ENCODE data around the gene ZBTB9. TPM values are rescaled to one million over a fixed set of nuclear protein-coding genes. Genes with fewer than 3 reads are reported as not detected.
A peak's percentile ranks its signal among the peaks of the same experiment; 100 is the strongest.

ZBTB9 gene
- total RNA-seq, 4 donors from 2014 or later: 1.7 to 3.5 (median 3.0) TPM

GRCh38 chr6:33419580-33420490 is 34.5 kb upstream of the ZBTB9 start, which contains the start of gene SYNGAP1:
TSS of gene SYNGAP1 (plus strand) at chr6:33420065. CDS start at chr6:33420265, 200 bp downstream.
- peak within 1 kb of the TSS; percentile 52 to 78 (median 61) for H3K4me3 ChIP-seq
- no peaks in the 10 kb centered on the region for H3K9me3 ChIP-seq
- H3K36me3 ChIP-seq: peaks cover 2 to 19% (median 18%) of the 10 kb centered on the region in 4 donors
- no peaks in the 10 kb centered on the region for H3K27me3 ChIP-seq
- TF ChIP-seq EP300 (IDR thresholded peaks at IDR 0.05) (no peak), POLR2A (IDR thresholded peaks at IDR 0.05; ENCODE audit: low read depth) (no peak), CTCF (IDR thresholded peaks at IDR 0.05) (no peak), POLR2AphosphoS5 (IDR thresholded peaks at IDR 0.05) (no peak)
- 3% methylated on average over 21 of the region's 22 CpGs for WGBS
- peak within 1 kb of the TSS; percentile 89 to 96 (median 96) for H3K27ac ChIP-seq (replicated peaks in 1 of 4)
- H3K4me1 ChIP-seq: peaks cover 41 to 76% (median 70%) of the 10 kb centered on the region in 4 donors
- no peak for DNase-seq (ENCODE audit: extremely low spot score)
- intact Hi-C loops (cut with DNase I): no loop called here

- Histone ChIP-seq H3K9me3 (no peaks in the 10 kb centered on the region), H3K36me3 (peaks cover 0 to 10% (median 9%) of the 10 kb centered on the region in 4 donors), H3K4me1 (peaks cover 45 to 72% (median 68%) of the 10 kb centered on the region in 4 donors), H3K4me3 (peak overlapping the region; percentile 49 to 57 (median 54)), H3K27me3 (no peaks in the 10 kb centered on the region), H3K27ac (replicated peaks in 1 of 4) (peak overlapping the region; percentile 89 to 96 (median 96))
- no peak for DNase-seq (ENCODE audit: extremely low spot score)
- intact Hi-C loops (cut with DNase I): no loop called here
- TF ChIP-seq EP300 (IDR thresholded peaks at IDR 0.05): no peak
- TF ChIP-seq POLR2AphosphoS5 (IDR thresholded peaks at IDR 0.05): no peak
- no peak for TF ChIP-seq CTCF (IDR thresholded peaks at IDR 0.05)
- TF ChIP-seq POLR2A (IDR thresholded peaks at IDR 0.05; ENCODE audit: low read depth): no peak
- WGBS: 59% methylated on average over 6 of the region's 6 CpGs
These were observed 33.7 kb upstream of the ZBTB9 start for GRCh38 chr6:33420491-33421343.

GRCh38 chr6:33421344-33421643 is 33.1 kb upstream of the ZBTB9 start:
- Histone ChIP-seq H3K4me3 (no peak overlapping the region), H3K36me3 (peaks cover 0 to 4% (median 3%) of the 10 kb centered on the region in 4 donors), H3K9me3 (no peaks in the 10 kb centered on the region), H3K27ac (replicated peaks in 1 of 4) (peak overlapping the region; percentile 89 to 96 (median 96)), H3K27me3 (no peaks in the 10 kb centered on the region), H3K4me1 (peaks cover 42 to 72% (median 67%) of the 10 kb centered on the region in 4 donors)
- no peak for TF ChIP-seq POLR2A (IDR thresholded peaks at IDR 0.05; ENCODE audit: low read depth)
- TF ChIP-seq POLR2AphosphoS5 (IDR thresholded peaks at IDR 0.05): no peak
- intact Hi-C loops (cut with DNase I): no loop called here
- 82% methylated on average over 2 of the region's 2 CpGs for WGBS
- DNase-seq (ENCODE audit: extremely low spot score): no peak

GRCh38 chr6:33423777-33424176 is 30.6 kb upstream of the ZBTB9 start:
- 91% methylated on average over 2 of the region's 2 CpGs for WGBS
- Histone ChIP-seq H3K4me3 (no peak overlapping the region), H3K27me3 (no peaks in the 10 kb centered on the region), H3K36me3 (no peaks in the 10 kb centered on the region), H3K27ac (replicated peaks in 1 of 4) (peak overlapping the region; percentile 89 to 95 (median 94)), H3K4me1 (peaks cover 40 to 73% (median 69%) of the 10 kb centered on the region in 4 donors), H3K9me3 (no peaks in the 10 kb centered on the region)
- no peak for DNase-seq (ENCODE audit: extremely low spot score)
- intact Hi-C loops (cut with DNase I): no loop called here
- TF ChIP-seq POLR2AphosphoS5 (IDR thresholded peaks at IDR 0.05) (no peak), POLR2A (IDR thresholded peaks at IDR 0.05; ENCODE audit: low read depth) (no peak)

GRCh38 chr6:33424855-33425667 is 29.3 kb upstream of the ZBTB9 start:
- 8% methylated on average over 12 of the region's 12 CpGs for WGBS
- intact Hi-C loops (cut with DNase I): loop anchor here (5.0 kb wide), 1 partner anchor 33 kb away; the partner anchor contains the start of gene KIFC1
- peaks cover 36 to 75% (median 69%) of the 10 kb centered on the region in 4 donors for H3K4me1 ChIP-seq
- H3K36me3 ChIP-seq: no peaks in the 10 kb centered on the region
- H3K9me3 ChIP-seq: no peaks in the 10 kb centered on the region
- H3K27ac ChIP-seq (replicated peaks in 1 of 4): peak overlapping the region; percentile 89 to 95 (median 94)
- DNase-seq (ENCODE audit: extremely low spot score): no peak
- no peak for TF ChIP-seq POLR2A (IDR thresholded peaks at IDR 0.05; ENCODE audit: low read depth)
- no peak for TF ChIP-seq POLR2AphosphoS5 (IDR thresholded peaks at IDR 0.05)
- no peak for TF ChIP-seq CTCF (IDR thresholded peaks at IDR 0.05)
- no peak for TF ChIP-seq EP300 (IDR thresholded peaks at IDR 0.05)
- no peaks in the 10 kb centered on the region for H3K27me3 ChIP-seq
- H3K4me3 ChIP-seq: peak overlapping the region; percentile 62 to 75 (median 66)

All from esophagus muscularis mucosa (tissue), 4 donors.